ENCODE results near the gene CDIPT. TPM values are rescaled to one million over a fixed set of nuclear protein-coding genes. Genes with fewer than 3 reads are reported as not detected.

The CDIPT gene
- total and polyA plus RNA-seq, 2 of the 13 experiments (the other 11 are each of a cell fraction or from before 2014, with no cell fraction given), result 54.9 to 97.5 TPM

DNA sequence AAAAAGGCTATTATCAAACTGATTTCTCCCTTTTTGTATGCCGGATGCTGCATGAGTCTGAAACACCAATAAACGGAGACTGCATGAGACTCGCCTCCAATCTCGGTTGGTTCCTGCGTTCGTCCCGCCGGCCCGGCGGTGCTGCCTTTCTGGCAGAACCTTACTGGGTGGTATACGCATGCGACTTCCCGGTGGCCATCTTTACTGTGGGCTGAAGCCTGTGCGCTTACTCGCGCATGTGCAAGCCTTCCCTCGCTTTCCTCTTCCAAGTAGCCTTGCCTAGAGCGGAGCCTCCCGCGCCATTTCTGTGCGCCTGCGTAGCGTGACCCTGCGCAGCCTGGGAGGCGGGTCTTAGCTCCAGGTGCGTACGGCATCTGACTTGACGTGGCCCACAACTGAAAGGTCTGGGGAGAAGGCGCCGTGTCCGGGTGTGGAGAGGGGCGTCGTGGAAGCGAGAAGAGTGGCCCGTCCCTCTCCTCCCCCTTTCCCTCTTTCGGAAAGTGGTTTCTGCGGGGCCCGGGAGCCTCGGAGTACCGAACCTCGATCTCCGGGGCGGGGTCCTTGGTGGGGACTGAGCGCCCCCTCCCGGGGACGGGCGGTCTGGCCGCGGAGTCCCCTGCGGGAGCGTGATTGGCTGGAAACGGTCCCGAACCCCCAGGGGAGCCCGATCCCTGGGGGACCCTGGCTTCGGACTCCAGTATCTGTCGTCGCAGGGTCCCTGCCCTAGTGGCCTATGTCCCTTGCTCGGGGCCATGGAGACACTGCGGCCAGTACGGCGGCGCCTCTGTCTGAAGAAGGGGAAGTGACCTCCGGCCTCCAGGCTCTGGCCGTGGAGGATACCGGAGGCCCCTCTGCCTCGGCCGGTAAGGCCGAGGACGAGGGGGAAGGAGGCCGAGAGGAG lies 47.0 kb downstream of the CDIPT start, which contains the start of gene PAGR1 (continued):
- 0 out of 2 replicates have a peak, but pooled peaks have one; percentile 19 for TF ChIP-seq ZNF180 (CRISPR knock-in tag; IDR thresholded peaks at IDR 0.05; ENCODE audit: borderline replicate concordance, low read depth)
- no peak for TF ChIP-seq ELF4 (CRISPR knock-in tag; IDR thresholded peaks at IDR 0.05; ENCODE audit: borderline replicate concordance)
- peak; percentile 92 for TF ChIP-seq RBFOX2 (IDR thresholded peaks at IDR 0.05; ENCODE audit: low read depth, low read length)
- TF ChIP-seq, protein P1, sequence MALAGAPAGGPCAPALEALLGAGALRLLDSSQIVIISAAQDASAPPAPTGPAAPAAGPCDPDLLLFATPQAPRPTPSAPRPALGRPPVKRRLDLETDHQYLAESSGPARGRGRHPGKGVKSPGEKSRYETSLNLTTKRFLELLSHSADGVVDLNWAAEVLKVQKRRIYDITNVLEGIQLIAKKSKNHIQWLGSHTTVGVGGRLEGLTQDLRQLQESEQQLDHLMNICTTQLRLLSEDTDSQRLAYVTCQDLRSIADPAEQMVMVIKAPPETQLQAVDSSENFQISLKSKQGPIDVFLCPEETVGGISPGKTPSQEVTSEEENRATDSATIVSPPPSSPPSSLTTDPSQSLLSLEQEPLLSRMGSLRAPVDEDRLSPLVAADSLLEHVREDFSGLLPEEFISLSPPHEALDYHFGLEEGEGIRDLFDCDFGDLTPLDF (CRISPR knock-in tag; IDR thresholded peaks at IDR 0.05), result peak; percentile 96
- no peak for TF ChIP-seq CCAR2 (optimal IDR thresholded peaks at IDR 0.05; ENCODE audit: low read depth, low read length)
- TF ChIP-seq, protein P2, sequence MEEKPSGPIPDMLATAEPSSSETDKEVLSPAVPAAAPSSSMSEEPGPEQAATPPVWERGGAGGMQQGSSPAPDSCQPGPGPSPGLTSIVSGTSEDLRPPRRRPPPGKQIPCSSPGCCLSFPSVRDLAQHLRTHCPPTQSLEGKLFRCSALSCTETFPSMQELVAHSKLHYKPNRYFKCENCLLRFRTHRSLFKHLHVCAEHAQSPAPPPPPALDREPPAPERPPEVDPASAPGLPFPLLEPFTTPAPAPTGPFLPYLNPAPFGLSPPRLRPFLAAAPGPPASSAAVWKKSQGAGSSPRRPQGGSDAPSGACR (CRISPR knock-in tag; IDR thresholded peaks at IDR 0.05), result peak; percentile 12; the same call in 1 of the 2 replicates
- no peak for TF ChIP-seq SNRNP70 (IDR thresholded peaks at IDR 0.05; ENCODE audit: low read depth, low read length)
- peak; percentile 67 for TF ChIP-seq MAZ (IDR thresholded peaks at IDR 0.05; ENCODE audit: borderline replicate concordance, low read depth, low read length)
- TF ChIP-seq MAZ (CRISPR knock-in tag; IDR thresholded peaks at IDR 0.05; ENCODE audit: low read depth), result peak; percentile 86
- peak; percentile 95 for TF ChIP-seq ELF3 (CRISPR knock-in tag; IDR thresholded peaks at IDR 0.05)
- TF ChIP-seq ZNF382 (CRISPR knock-in tag; IDR thresholded peaks at IDR 0.05; ENCODE audit: borderline replicate concordance), result no peak
- peak; percentile 90 for TF ChIP-seq GATAD1 (CRISPR knock-in tag; IDR thresholded peaks at IDR 0.05)
- TF ChIP-seq, protein P3, sequence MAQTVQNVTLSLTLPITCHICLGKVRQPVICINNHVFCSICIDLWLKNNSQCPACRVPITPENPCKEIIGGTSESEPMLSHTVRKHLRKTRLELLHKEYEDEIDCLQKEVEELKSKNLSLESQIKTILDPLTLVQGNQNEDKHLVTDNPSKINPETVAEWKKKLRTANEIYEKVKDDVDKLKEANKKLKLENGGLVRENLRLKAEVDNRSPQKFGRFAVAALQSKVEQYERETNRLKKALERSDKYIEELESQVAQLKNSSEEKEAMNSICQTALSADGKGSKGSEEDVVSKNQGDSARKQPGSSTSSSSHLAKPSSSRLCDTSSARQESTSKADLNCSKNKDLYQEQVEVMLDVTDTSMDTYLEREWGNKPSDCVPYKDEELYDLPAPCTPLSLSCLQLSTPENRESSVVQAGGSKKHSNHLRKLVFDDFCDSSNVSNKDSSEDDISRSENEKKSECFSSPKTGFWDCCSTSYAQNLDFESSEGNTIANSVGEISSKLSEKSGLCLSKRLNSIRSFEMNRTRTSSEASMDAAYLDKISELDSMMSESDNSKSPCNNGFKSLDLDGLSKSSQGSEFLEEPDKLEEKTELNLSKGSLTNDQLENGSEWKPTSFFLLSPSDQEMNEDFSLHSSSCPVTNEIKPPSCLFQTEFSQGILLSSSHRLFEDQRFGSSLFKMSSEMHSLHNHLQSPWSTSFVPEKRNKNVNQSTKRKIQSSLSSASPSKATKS (CRISPR knock-in tag; IDR thresholded peaks at IDR 0.05), result no peak
- TF ChIP-seq ZNF777 (CRISPR knock-in tag; IDR thresholded peaks at IDR 0.05), result peak; percentile 99
- TF ChIP-seq ZKSCAN5 (CRISPR knock-in tag; IDR thresholded peaks at IDR 0.05), result no peak
- peak; percentile 36; the same call in 1 of the 2 replicates for TF ChIP-seq FOXK2 (IDR thresholded peaks at IDR 0.05)
- TF ChIP-seq, protein P4, sequence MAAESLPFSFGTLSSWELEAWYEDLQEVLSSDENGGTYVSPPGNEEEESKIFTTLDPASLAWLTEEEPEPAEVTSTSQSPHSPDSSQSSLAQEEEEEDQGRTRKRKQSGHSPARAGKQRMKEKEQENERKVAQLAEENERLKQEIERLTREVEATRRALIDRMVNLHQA (CRISPR knock-in tag; IDR thresholded peaks at IDR 0.05), result no peak
- no peak for TF ChIP-seq SRSF4 (IDR thresholded peaks at IDR 0.05; ENCODE audit: low read depth, low read length, poor library complexity, severe bottlenecking)
- TF ChIP-seq RXRA (CRISPR knock-in tag; IDR thresholded peaks at IDR 0.05), result peak; percentile 57
- TF ChIP-seq, protein P5, sequence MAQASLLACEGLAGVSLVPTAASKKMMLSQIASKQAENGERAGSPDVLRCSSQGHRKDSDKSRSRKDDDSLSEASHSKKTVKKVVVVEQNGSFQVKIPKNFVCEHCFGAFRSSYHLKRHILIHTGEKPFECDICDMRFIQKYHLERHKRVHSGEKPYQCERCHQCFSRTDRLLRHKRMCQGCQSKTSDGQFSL (CRISPR knock-in tag; IDR thresholded peaks at IDR 0.05), result no peak
- peak; percentile 96 for TF ChIP-seq RAD21 (CRISPR knock-in tag; IDR thresholded peaks at IDR 0.05)
